Natural killer cell (primary cell): ENCODE data around the gene BCL2L1. TPM values are rescaled to one million over a fixed set of nuclear protein-coding genes. Genes with fewer than 3 reads are reported as not detected.
A peak's percentile ranks its signal among the peaks of the same experiment; 100 is the strongest.

Experiments
- ATAC-seq, 3 donors: fragments of 150-1000 bp in 2 of 3; fragments of 200-7000 bp in 1 of 3; cut with Tn5 transposase; 1 replicate in 1 of 3; 2 replicates in 2 of 3; pipeline ENCODE4 v1.10.0; 2021; ENCODE audit warnings: mild to moderate bottlenecking in 2 of 3, moderate library complexity in 2 of 3
- DNase-seq, 2 donors: peaks; one replicate each; pipeline versions ENCODE4 v3.0.0 to v3.0.0-alpha.2; 2013 to 2021; ENCODE audit warnings: mixed read lengths in 1 of 2
- H3K27ac ChIP-seq: one replicate; pipeline ENCODE4 v1.5.1; 2013; ENCODE audit warnings: mild to moderate bottlenecking, low read length
- H3K27me3 ChIP-seq: one replicate; pipeline ENCODE4 v1.6.1; 2013; ENCODE audit warnings: low read length; ENCODE audit not compliant: control insufficient read depth, insufficient read depth
- H3K36me3 ChIP-seq: one replicate; pipeline ENCODE4 v1.6.1; 2013; ENCODE audit warnings: low read length; ENCODE audit not compliant: control insufficient read depth, insufficient read depth
- H3K4me1 ChIP-seq: one replicate; pipeline ENCODE4 v1.6.1; 2013; ENCODE audit warnings: low read length; ENCODE audit not compliant: control insufficient read depth, insufficient read depth
- H3K4me3 ChIP-seq: one replicate; pipeline ENCODE4 v1.5.1; 2013; ENCODE audit warnings: low read length
- H3K9me3 ChIP-seq: one replicate; pipeline ENCODE4 v1.6.1; 2013; ENCODE audit warnings: low read length; ENCODE audit not compliant: control insufficient read depth, insufficient read depth
- H3K27ac Mint-ChIP-seq, 2 donors: one replicate each; pipeline ENCODE4 v1.8.0; 2022; ENCODE audit warnings: mild to moderate bottlenecking in 2 of 2, mixed read lengths in 2 of 2, moderate library complexity in 1 of 2
- H3K27me3 Mint-ChIP-seq, 2 donors: one replicate each; pipeline ENCODE4 v1.8.0; 2022; ENCODE audit warnings: low read depth in 2 of 2, mixed read lengths in 2 of 2
- H3K36me3 Mint-ChIP-seq: one replicate; pipeline ENCODE4 v1.8.0; 2022; ENCODE audit warnings: mixed read lengths
- H3K4me1 Mint-ChIP-seq, 2 donors: one replicate each; pipeline ENCODE4 v1.8.0; 2022; ENCODE audit warnings: mixed read lengths in 2 of 2
- H3K4me3 Mint-ChIP-seq: one replicate; pipeline ENCODE4 v1.8.0; 2022; ENCODE audit warnings: mild to moderate bottlenecking, moderate library complexity, mixed read lengths
- H3K9me3 Mint-ChIP-seq, 2 donors: one replicate each; pipeline ENCODE4 v1.8.0; 2022; ENCODE audit warnings: mixed read lengths in 2 of 2
- CTCF ChIP-seq: fragments of 200-600 bp; IDR thresholded peaks from one replicate; pipeline ENCODE4 v1.8.0; 2022; ENCODE audit warnings: antibody characterized with exemption
- WGBS: methylation state at CpG from one replicate; pipeline ENCODE4 v1.1.7; 2013; ENCODE audit warnings: missing lambda C conversion rate; ENCODE audit not compliant: insufficient coverage; 5-methylcytosine and 5-hydroxymethylcytosine counted together
- intact Hi-C: fragments of 100-400 bp; cut with micrococcal nuclease; formaldehyde crosslinking; loops from one replicate; pipeline ENCODE4 v1.14.2; 2022
- total RNA-seq, 4 donors: library from RNA; stranded (reverse); fragments of 120-200 nt in 1 of 4; gene quantifications; one replicate each; pipeline versions ENCODE4 v1.2.3 to v1.2.4, GENCODE V29; 2013 to 2022

BCL2L1 gene
- total RNA-seq, 3 donors from 2014 or later (not counting 1 experiment from before 2014, with no cell fraction given) = 67.4 to 92.6 (median 78.6) TPM

- peak overlapping the region; percentile 77 for H3K27ac ChIP-seq
- Mint-ChIP-seq H3K27ac (peak overlapping the region; percentile 89 to 100), H3K9me3 (no peaks in the 10 kb centered on the region), H3K27me3 (no peaks in the 10 kb centered on the region), H3K4me1 (peaks cover 73 to 84% of the 10 kb centered on the region in 2 donors), H3K4me3 (peak overlapping the region; percentile 87), H3K36me3 (no peaks in the 10 kb centered on the region)
- no peaks in the 10 kb centered on the region for H3K27me3 ChIP-seq
- no peak overlapping the region for H3K4me3 ChIP-seq
- intact Hi-C loops = no loop called here
- TF ChIP-seq CTCF = no peak
- H3K4me1 ChIP-seq = peaks cover 90% of the 10 kb centered on the region
- 57% methylated on average over 14 of the region's 15 CpGs for WGBS
- H3K36me3 ChIP-seq = peaks cover 19% of the 10 kb centered on the region
- no peaks in the 10 kb centered on the region for H3K9me3 ChIP-seq
- peak in 1 of 3 donors; percentile 38 for ATAC-seq
- DNase-seq = peak in 1 of 2 donors; percentile 28
Observed at GRCh38 chr20:31667315-31668285, 55.1 kb downstream of the BCL2L1 start.

- H3K4me1 ChIP-seq = peaks cover 93% of the 10 kb centered on the region
Observed at GRCh38 chr20:31666258-31667042, 56.2 kb downstream of the BCL2L1 start.

GRCh38 chr20:31665753-31666152 lies 56.9 kb downstream of the BCL2L1 start:
- intact Hi-C loops = loop anchor here (1.0 kb wide), 2 partner anchors 10 to 58 kb away; no protein-coding TSS in a partner anchor
- DNase-seq (no peak), ATAC-seq (no peak)
- no peak overlapping the region for H3K4me3 ChIP-seq
- H3K27me3 ChIP-seq = no peaks in the 10 kb centered on the region
- Mint-ChIP-seq H3K27ac (peak overlapping the region; percentile 89 to 100), H3K36me3 (no peaks in the 10 kb centered on the region), H3K9me3 (no peaks in the 10 kb centered on the region), H3K27me3 (no peaks in the 10 kb centered on the region), H3K4me3 (no peak overlapping the region), H3K4me1 (peaks cover 78 to 88% of the 10 kb centered on the region in 2 donors)
- H3K27ac ChIP-seq = peak overlapping the region; percentile 77
- TF ChIP-seq CTCF = no peak
- peaks cover 17% of the 10 kb centered on the region for H3K36me3 ChIP-seq
- no peaks in the 10 kb centered on the region for H3K9me3 ChIP-seq
- WGBS = 97% methylated on average over 10 of the region's 10 CpGs
- peaks cover 90% of the 10 kb centered on the region for H3K4me1 ChIP-seq

More at GRCh38 chr20:31666258-31667042, 56.2 kb downstream of the BCL2L1 start:
- H3K9me3 Mint-ChIP-seq = no peaks in the 10 kb centered on the region
- Histone ChIP-seq H3K27ac (peak overlapping the region; percentile 77), H3K9me3 (no peaks in the 10 kb centered on the region), H3K4me3 (no peak overlapping the region), H3K27me3 (no peaks in the 10 kb centered on the region), H3K36me3 (peaks cover 17% of the 10 kb centered on the region)
- peak; percentile 63 to 69 for DNase-seq
- H3K36me3 Mint-ChIP-seq = no peaks in the 10 kb centered on the region
- peak overlapping the region; percentile 87 for H3K4me3 Mint-ChIP-seq
- 54% methylated on average over 7 of the region's 7 CpGs for WGBS
- no peaks in the 10 kb centered on the region for H3K27me3 Mint-ChIP-seq
- peak; percentile 90 to 96 (median 95) for ATAC-seq
- no peak for TF ChIP-seq CTCF
- H3K4me1 Mint-ChIP-seq = peaks cover 78 to 89% of the 10 kb centered on the region in 2 donors
- H3K27ac Mint-ChIP-seq = peak overlapping the region; percentile 89 to 100
- intact Hi-C loops = loop anchor here (1.0 kb wide), 2 partner anchors 9 to 57 kb away; no protein-coding TSS in a partner anchor
